Measurements from ENCODE around the gene OR2A42.
"Not testable (repeated sequence)": the region's sequence is repeated elsewhere in the genome, so short reads cannot be mapped to it uniquely, and the experiment has no call there.

DNA sequence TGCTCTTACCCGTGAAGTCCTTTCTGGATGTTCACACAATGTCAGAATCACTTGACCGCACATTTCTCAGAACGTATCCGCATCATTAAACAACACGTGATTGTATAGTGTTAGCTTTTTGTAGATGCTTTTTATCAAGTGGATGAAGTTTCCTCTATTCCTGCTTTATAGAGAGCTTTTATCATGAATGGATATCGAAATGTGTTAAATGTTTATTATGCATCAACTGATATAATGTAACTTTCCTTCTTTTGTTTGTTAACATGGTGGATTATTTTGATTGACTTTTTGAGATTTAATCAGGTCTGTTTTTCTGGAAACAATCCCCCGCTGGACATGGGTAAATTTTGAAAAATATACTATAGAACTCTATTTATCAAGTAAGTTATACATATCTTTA lies 25.3 kb upstream of the OR2A42 start, which contains the start of gene OR2A7:
- TF ChIP-seq CTCF, POLR2A (IDR thresholded peaks at IDR 0.05): not testable (repeated sequence)
